HFFc6 (cell line): ENCODE measurements around the gene PPIL4. TPM values are rescaled to one million over a fixed set of nuclear protein-coding genes. Genes with fewer than 3 reads are reported as not detected.
"Not testable (repeated sequence)": the region's sequence is repeated elsewhere in the genome, so short reads cannot be mapped to it uniquely, and the experiment has no call there.

Source experiments
- DNase-seq: peaks from one replicate; pipeline ENCODE4 v3.0.0-alpha.2; 2018
- H3K27ac Mint-ChIP-seq: 2 replicates; pipeline ENCODE4 v1.8.0; 2020; ENCODE audit warnings: mild to moderate bottlenecking, mixed read lengths
- H3K27me3 Mint-ChIP-seq: 2 replicates; pipeline ENCODE4 v1.8.0; 2021; ENCODE audit warnings: mild to moderate bottlenecking, moderate library complexity, mixed read lengths; ENCODE audit not compliant: insufficient read depth
- H3K36me3 Mint-ChIP-seq: 2 replicates; pipeline ENCODE4 v1.8.0; 2021; ENCODE audit warnings: low read depth, mixed read lengths
- H3K4me1 Mint-ChIP-seq: 2 replicates; pipeline ENCODE4 v1.8.0; 2020; ENCODE audit warnings: low read depth, mixed read lengths
- H3K4me3 Mint-ChIP-seq: 2 replicates; pipeline ENCODE4 v1.8.0; 2020; ENCODE audit warnings: mild to moderate bottlenecking, moderate library complexity, mixed read lengths
- H3K9me3 Mint-ChIP-seq: 2 replicates; pipeline ENCODE4 v1.8.0; 2020; ENCODE audit warnings: mild to moderate bottlenecking, mixed read lengths
- total RNA-seq, 6 experiments: library from RNA; stranded (reverse); fragmentation: NEBNext Ultra II Directional; extraction: Animal tissue kit (Norgen Biotek cat#: 25700); gene quantifications; 2 replicates in 1 of 6; 3 replicates in 5 of 6; pipeline ENCODE4 v1.2.3, GENCODE V29; 2021
- TF ChIP-seq, protein P1 (sequence below): fragments of 200-600 bp; sonication (generic); IDR thresholded peaks from 2 replicates; pipeline ENCODE4 v1.5.0; 2021; ENCODE audit warnings: antibody characterized with exemption, mild to moderate bottlenecking

Gene PPIL4
- total RNA-seq, 6 experiments from 2014 or later, result 31.9 to 35.1 (median 34.6) TPM

- no peak for DNase-seq
- Mint-ChIP-seq H3K9me3 (no peaks in the 10 kb centered on the region), H3K36me3 (no peaks in the 10 kb centered on the region), H3K4me3 (no peak overlapping the region), H3K27me3 (peaks cover 4% of the 10 kb centered on the region), H3K27ac (no peak overlapping the region), H3K4me1 (peaks cover 20% of the 10 kb centered on the region)
- TF ChIP-seq, protein P1, sequence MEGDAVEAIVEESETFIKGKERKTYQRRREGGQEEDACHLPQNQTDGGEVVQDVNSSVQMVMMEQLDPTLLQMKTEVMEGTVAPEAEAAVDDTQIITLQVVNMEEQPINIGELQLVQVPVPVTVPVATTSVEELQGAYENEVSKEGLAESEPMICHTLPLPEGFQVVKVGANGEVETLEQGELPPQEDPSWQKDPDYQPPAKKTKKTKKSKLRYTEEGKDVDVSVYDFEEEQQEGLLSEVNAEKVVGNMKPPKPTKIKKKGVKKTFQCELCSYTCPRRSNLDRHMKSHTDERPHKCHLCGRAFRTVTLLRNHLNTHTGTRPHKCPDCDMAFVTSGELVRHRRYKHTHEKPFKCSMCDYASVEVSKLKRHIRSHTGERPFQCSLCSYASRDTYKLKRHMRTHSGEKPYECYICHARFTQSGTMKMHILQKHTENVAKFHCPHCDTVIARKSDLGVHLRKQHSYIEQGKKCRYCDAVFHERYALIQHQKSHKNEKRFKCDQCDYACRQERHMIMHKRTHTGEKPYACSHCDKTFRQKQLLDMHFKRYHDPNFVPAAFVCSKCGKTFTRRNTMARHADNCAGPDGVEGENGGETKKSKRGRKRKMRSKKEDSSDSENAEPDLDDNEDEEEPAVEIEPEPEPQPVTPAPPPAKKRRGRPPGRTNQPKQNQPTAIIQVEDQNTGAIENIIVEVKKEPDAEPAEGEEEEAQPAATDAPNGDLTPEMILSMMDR, result no peak
These were observed 84.2 kb downstream of the PPIL4 start for GRCh38 chr6:149461670-149462069.

- H3K9me3 Mint-ChIP-seq, H3K36me3 Mint-ChIP-seq, DNase-seq, H3K4me3 Mint-ChIP-seq, H3K27ac Mint-ChIP-seq, H3K27me3 Mint-ChIP-seq: not testable (repeated sequence)
- peaks cover 23% of the 10 kb centered on the region for H3K4me1 Mint-ChIP-seq
These were observed 85.6 kb downstream of the PPIL4 start for GRCh38 chr6:149460249-149460648.

DNA sequence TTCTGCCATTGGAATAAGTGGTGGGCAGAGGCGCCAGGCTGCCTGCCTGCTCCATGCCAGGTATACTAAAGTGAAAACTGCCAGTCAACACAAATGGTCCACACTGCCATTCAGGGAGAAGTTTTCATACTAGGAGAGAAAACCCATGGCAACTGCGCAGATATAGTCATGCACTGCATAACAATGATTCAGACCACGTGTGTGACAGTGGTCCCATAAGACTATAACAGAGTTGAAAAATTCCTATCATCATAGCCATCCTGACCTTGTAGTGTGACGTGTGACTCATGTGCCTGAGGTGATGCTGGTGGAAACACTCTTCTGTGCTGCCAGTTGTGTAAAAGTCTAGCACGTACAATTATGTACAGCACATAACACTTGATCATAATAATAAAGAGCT is 86.1 kb downstream of the PPIL4 start:
- no peaks in the 10 kb centered on the region for H3K36me3 Mint-ChIP-seq
- H3K9me3 Mint-ChIP-seq, result no peaks in the 10 kb centered on the region
- no peak for DNase-seq
- H3K27me3 Mint-ChIP-seq, result peaks cover 8% of the 10 kb centered on the region
- H3K27ac Mint-ChIP-seq, result no peak overlapping the region
- TF ChIP-seq, protein P1, result no peak
- no peak overlapping the region for H3K4me3 Mint-ChIP-seq
- peaks cover 27% of the 10 kb centered on the region for H3K4me1 Mint-ChIP-seq

- Mint-ChIP-seq H3K9me3 (no peaks in the 10 kb centered on the region), H3K36me3 (no peaks in the 10 kb centered on the region), H3K4me3 (no peak overlapping the region), H3K27me3 (peaks cover 6% of the 10 kb centered on the region), H3K27ac (no peak overlapping the region), H3K4me1 (peaks cover 25% of the 10 kb centered on the region)
- no peak for DNase-seq
- TF ChIP-seq, protein P1, result no peak
These were observed 87.0 kb downstream of the PPIL4 start for GRCh38 chr6:149458806-149459205.

GRCh38 chr6:149458196-149458595 is 87.6 kb downstream of the PPIL4 start:
- no peaks in the 10 kb centered on the region for H3K36me3 Mint-ChIP-seq
- no peak overlapping the region for H3K4me3 Mint-ChIP-seq
- H3K4me1 Mint-ChIP-seq, result peaks cover 25% of the 10 kb centered on the region
- no peaks in the 10 kb centered on the region for H3K9me3 Mint-ChIP-seq
- no peak overlapping the region for H3K27ac Mint-ChIP-seq
- H3K27me3 Mint-ChIP-seq, result peaks cover 6% of the 10 kb centered on the region; the same call in 1 of the 2 replicates
- TF ChIP-seq, protein P1, result no peak
- DNase-seq, result no peak

DNA sequence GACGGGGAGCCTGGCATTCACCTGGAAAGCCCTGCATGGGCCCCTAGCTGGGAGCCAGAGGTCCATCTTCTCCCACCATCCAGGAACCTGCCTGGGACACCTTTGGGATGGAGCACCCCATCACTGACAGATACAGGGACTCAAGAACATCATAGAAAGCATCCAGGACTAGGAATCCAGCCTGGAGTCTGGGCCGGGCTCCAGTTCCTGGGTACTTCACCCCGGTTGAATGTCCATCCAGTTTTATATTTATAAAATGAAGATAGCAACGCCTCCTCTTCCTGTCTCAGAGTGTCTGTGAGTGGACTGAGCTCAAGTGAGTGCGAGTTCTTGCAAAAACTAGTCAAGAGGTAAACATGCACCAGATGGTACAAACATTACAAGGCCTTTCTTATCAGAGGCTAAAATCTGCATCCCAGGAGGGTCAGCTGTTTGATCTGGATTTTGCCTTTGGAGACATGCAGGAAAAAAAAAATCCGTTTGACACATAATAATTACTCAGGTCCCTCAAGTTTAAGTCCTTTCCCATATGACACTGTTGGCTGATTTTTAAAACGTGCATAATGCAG is 88.4 kb downstream of the PPIL4 start:
- H3K4me1 Mint-ChIP-seq, result peaks cover 25% of the 10 kb centered on the region
- DNase-seq, result no peak
- no peaks in the 10 kb centered on the region for H3K9me3 Mint-ChIP-seq
- TF ChIP-seq, protein P1, result no peak
- no peak overlapping the region for H3K27ac Mint-ChIP-seq
- no peaks in the 10 kb centered on the region for H3K36me3 Mint-ChIP-seq
- peaks cover 6% of the 10 kb centered on the region; the same call in 1 of the 2 replicates for H3K27me3 Mint-ChIP-seq
- no peak overlapping the region for H3K4me3 Mint-ChIP-seq
